Erythroblast (primary cell): ENCODE results near the gene AP1M1.

Source experiments
- GATA1 ChIP-seq: IDR thresholded peaks from 2 replicates; pipeline ENCODE4 v1.6.1; 2011; ENCODE audit warnings: low read depth, mild to moderate bottlenecking, control low read depth, low read length, moderate library complexity
- POLR2A ChIP-seq: IDR thresholded peaks from 2 replicates; pipeline ENCODE4 v1.6.1; 2011; ENCODE audit warnings: mild to moderate bottlenecking, low read length

DNA sequence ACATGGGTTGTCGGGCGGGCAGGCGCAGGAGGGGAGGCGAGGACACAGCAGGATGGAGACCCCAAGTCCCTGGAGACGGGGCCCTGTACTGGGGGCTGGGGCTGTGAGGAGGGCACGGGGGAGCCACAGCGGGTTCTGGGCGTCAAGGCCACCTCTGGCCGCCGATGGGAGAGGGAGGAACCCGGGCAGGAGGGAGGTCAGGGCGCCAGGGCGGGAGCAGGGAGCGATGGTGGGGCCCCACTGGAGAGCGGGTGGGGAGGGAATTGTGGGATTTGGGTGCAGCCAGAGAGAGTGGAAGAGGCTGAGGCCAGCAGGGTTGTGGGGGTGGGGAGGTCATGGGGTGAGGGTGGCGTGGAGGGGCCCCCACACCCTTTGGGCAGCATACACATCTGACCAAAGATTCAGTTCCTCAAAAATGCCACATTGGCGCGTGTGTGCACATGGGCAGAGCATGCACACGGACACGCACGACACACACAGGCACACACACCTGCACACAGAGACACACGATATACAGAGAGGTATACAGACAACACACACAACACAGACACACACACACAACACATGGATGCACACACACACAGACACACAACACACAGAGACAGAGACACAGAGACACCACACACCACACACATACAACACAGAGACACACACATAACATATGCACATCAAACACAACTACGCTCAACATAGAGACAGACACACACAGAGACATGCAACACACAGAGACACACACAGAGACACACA is 54.9 kb downstream of the AP1M1 start:
- TF ChIP-seq POLR2A (no peak), GATA1 (no peak)
